ENCODE data around the gene MTREX.

DNA sequence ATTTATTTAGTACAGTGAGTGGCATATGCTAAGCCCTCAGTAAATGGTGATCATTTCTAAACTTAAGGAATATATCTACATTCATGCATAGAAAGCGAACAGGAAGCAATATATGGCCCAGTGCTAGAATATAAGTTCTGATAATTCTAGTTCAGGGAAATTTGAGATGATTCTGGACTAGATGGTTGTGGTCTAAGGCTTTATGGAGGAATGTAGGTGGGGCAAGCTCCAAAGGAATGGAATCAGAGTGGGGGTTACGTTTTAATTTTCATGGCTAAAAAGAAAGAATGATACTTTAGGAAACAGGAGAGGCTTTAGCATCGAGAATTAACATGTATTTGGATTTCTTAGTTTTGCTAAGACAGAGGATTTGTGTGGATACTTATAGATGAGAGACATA lies 56.1 kb downstream of the MTREX start:
- TF ChIP-seq, protein P1, sequence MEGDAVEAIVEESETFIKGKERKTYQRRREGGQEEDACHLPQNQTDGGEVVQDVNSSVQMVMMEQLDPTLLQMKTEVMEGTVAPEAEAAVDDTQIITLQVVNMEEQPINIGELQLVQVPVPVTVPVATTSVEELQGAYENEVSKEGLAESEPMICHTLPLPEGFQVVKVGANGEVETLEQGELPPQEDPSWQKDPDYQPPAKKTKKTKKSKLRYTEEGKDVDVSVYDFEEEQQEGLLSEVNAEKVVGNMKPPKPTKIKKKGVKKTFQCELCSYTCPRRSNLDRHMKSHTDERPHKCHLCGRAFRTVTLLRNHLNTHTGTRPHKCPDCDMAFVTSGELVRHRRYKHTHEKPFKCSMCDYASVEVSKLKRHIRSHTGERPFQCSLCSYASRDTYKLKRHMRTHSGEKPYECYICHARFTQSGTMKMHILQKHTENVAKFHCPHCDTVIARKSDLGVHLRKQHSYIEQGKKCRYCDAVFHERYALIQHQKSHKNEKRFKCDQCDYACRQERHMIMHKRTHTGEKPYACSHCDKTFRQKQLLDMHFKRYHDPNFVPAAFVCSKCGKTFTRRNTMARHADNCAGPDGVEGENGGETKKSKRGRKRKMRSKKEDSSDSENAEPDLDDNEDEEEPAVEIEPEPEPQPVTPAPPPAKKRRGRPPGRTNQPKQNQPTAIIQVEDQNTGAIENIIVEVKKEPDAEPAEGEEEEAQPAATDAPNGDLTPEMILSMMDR (conservative IDR thresholded peaks at IDR 0.05; ENCODE audit: low read length), result no peak
- no peak for TF ChIP-seq EZH2phosphoT487 (IDR thresholded peaks at IDR 0.05; ENCODE audit: borderline replicate concordance, low read depth, low read length)
